K562 (cell line): ENCODE results near the gene ADAMTS1. TPM values are rescaled to one million over a fixed set of nuclear protein-coding genes. Genes with fewer than 3 reads are reported as not detected.

ENCODE experiments used
- ATAC-seq: fragments of 200-7000 bp; cut with Tn5 transposase; 3 replicates; pipeline ENCODE4 v1.9.1; 2020; ENCODE audit warnings: moderate library complexity
- BruUV-seq: library from RNA; stranded (reverse); fragments of 400-500 nt; replicated peaks from 2 replicates; lab custom pipeline; 2021; lab: Mats Ljungman, UMichigan
- CTCF ChIA-PET: fragments of 300-600 bp; formaldehyde crosslinking; extraction: SDS; loops from one replicate; lab custom pipeline; 2021; ENCODE audit warnings: low intra/inter-chr PET ratio; lab: Yijun Ruan, JAX
- POLR2A ChIA-PET: fragments of 300-600, 350-650 bp; sonication (Branson Sonifier 250); formaldehyde crosslinking; extraction: SDS; loops from one replicate; lab custom pipeline; 2021; ENCODE audit warnings: antibody characterized with exemption, inconsistent platforms; lab: Yijun Ruan, JAX
- DNase-seq, 4 experiments: peaks; one replicate each; pipeline versions ENCODE4 v3.0.0 to v3.0.0-alpha.2; 2011 to 2018; ENCODE audit warnings: low spot score in 3 of 4, mixed read lengths in 3 of 4; ENCODE audit errors: extremely low read depth in 1 of 4
- FAIRE-seq: peaks from 2 replicates; lab custom pipeline; 2011; peaks lifted over from hg19 to GRCh38; lab: Jason Lieb, UNC
- H2AFZ ChIP-seq: 2 replicates; pipeline ENCODE4 v1.6.0; 2011; ENCODE audit warnings: low read depth, low read length, control low read depth, inconsistent platforms
- H3K27ac ChIP-seq: fragments of 200-600 bp; 3 replicates; pipeline ENCODE4 v1.8.0; 2011; ENCODE audit warnings: low read depth, mild to moderate bottlenecking, control low read depth, inconsistent platforms, low read length, moderate library complexity, mixed read lengths; ENCODE audit errors: extremely low read depth
- H3K27me3 ChIP-seq, 2 experiments: fragments of 300-600 bp in 1 of 2; 2 replicates in 1 of 2; 3 replicates in 1 of 2; pipeline versions ENCODE4 v1.6.0 to v1.8.0; 2011; ENCODE audit warnings: inconsistent platforms in 2 of 2, low read length in 2 of 2, mild to moderate bottlenecking in 1 of 2, mixed read lengths in 1 of 2, moderate library complexity in 1 of 2; ENCODE audit not compliant: control insufficient read depth in 2 of 2, insufficient read depth in 2 of 2
- H3K36me3 ChIP-seq: fragments of 300-600 bp; 3 replicates; pipeline ENCODE4 v1.8.0; 2011; ENCODE audit warnings: mild to moderate bottlenecking, low read length, inconsistent platforms; ENCODE audit not compliant: control insufficient read depth, insufficient read depth
- H3K4me1 ChIP-seq, 2 experiments: fragments of 200-600 bp in 1 of 2; replicated peaks in 1 of 2; 2 replicates in 1 of 2; 3 replicates in 1 of 2; pipeline versions ENCODE4 v1.5.1 to v1.8.0; 2011; ENCODE audit warnings: inconsistent platforms in 2 of 2, low read length in 2 of 2, mild to moderate bottlenecking in 1 of 2, mixed read lengths in 1 of 2, moderate library complexity in 1 of 2; ENCODE audit not compliant: control insufficient read depth in 2 of 2, insufficient read depth in 2 of 2
- H3K4me2 ChIP-seq: 2 replicates; pipeline ENCODE4 v1.6.1; 2011; ENCODE audit warnings: low read length, control low read depth, inconsistent platforms, mixed read lengths; ENCODE audit not compliant: insufficient read depth
- H3K4me3 ChIP-seq: fragments of 200-600 bp; sonication (generic), shearing (Covaris generic); 2 replicates; pipeline ENCODE4 v1.5.1; 2016; ENCODE audit warnings: control low read depth, inconsistent platforms
- H3K79me2 ChIP-seq: fragments of 200-600 bp; 3 replicates; pipeline ENCODE4 v1.8.0; 2011; ENCODE audit warnings: low read length, inconsistent platforms; ENCODE audit not compliant: control insufficient read depth, insufficient read depth
- H3K9ac ChIP-seq, 2 experiments: 2 replicates each; pipeline versions ENCODE4 v1.6.0 to v1.6.1; 2011; ENCODE audit warnings: low read depth in 2 of 2, low read length in 2 of 2, control low read depth in 1 of 2, inconsistent platforms in 1 of 2, mild to moderate bottlenecking in 1 of 2, mixed read lengths in 1 of 2; ENCODE audit not compliant: insufficient read depth in 1 of 2
- H3K9me1 ChIP-seq: one replicate; pipeline ENCODE4 v1.6.0; 2011; ENCODE audit warnings: inconsistent platforms, mild to moderate bottlenecking, low read length, moderate library complexity; ENCODE audit not compliant: control insufficient read depth, insufficient read depth
- H3K9me3 ChIP-seq: replicated peaks from 2 replicates; pipeline ENCODE4 v1.5.1; 2011; ENCODE audit warnings: low read depth, low read length, inconsistent platforms; ENCODE audit not compliant: control insufficient read depth, insufficient read depth
- H4K20me1 ChIP-seq: replicated peaks from 2 replicates; pipeline ENCODE4 v1.6.1; 2011; ENCODE audit warnings: low read length, inconsistent platforms, mixed read lengths; ENCODE audit not compliant: control insufficient read depth, insufficient read depth
- BDP1 ChIP-seq: IDR thresholded peaks from 3 replicates; pipeline ENCODE4 v1.6.1; 2011; ENCODE audit not compliant: insufficient read length, insufficient read depth
- BMI1 ChIP-seq: fragments of 150-350 bp; IDR thresholded peaks from 2 replicates; pipeline ENCODE4 v1.6.1; 2014; ENCODE audit warnings: low read length
- C11orf30 ChIP-seq: fragments of 450-650 bp; IDR thresholded peaks from 2 replicates; pipeline ENCODE4 v1.6.1; 2016; ENCODE audit warnings: low read depth, mild to moderate bottlenecking
- ETS1 ChIP-seq: conservative IDR thresholded peaks from 2 replicates; pipeline ENCODE4 v1.6.1; 2011; ENCODE audit warnings: low read depth, mild to moderate bottlenecking, low read length; ENCODE audit not compliant: control insufficient read depth
- FOXA3 ChIP-seq, 2 experiments: fragments of 450-650 bp in 1 of 2; sonication (generic) in 1 of 2; formaldehyde crosslinking; IDR thresholded peaks in 1 of 2; conservative IDR thresholded peaks in 1 of 2; 2 replicates each; pipeline versions ENCODE4 v1.4.0 to v1.8.0; 2020 to 2022; ENCODE audit warnings: mild to moderate bottlenecking in 2 of 2, missing genetic modification reagents in 1 of 2
- SMARCE1 ChIP-seq: fragments of 450-650 bp; IDR thresholded peaks from 2 replicates; pipeline ENCODE4 v1.7.1; 2016; ENCODE audit warnings: mild to moderate bottlenecking
- TCFL5 ChIP-seq: fragments of 250-450 bp; sonication (Bioruptor Pico); conservative IDR thresholded peaks from 2 replicates; pipeline ENCODE4 v1.6.1; 2021; ENCODE audit warnings: mild to moderate bottlenecking, moderate library complexity, matching md5 sums
- ZFX ChIP-seq: sonication (generic); formaldehyde crosslinking; IDR thresholded peaks from 2 replicates; pipeline ENCODE4 v1.8.0; 2022; ENCODE audit warnings: mild to moderate bottlenecking, missing genetic modification reagents, moderate library complexity
- ZNF197 ChIP-seq: fragments of 200-800 bp; sonication (Bioruptor generic); IDR thresholded peaks from 2 replicates; pipeline ENCODE4 v1.6.1; 2016; ENCODE audit warnings: low read depth, missing genetic modification characterization, missing compliant biosample characterization
- ZNF311 ChIP-seq: fragments of 250-450 bp; sonication (Bioruptor Pico); IDR thresholded peaks from 2 replicates; pipeline ENCODE4 v1.4.0; 2020; ENCODE audit warnings: mild to moderate bottlenecking, moderate library complexity
- ZNF644 ChIP-seq: fragments of 200-800 bp; sonication (Bioruptor generic); IDR thresholded peaks from 2 replicates; pipeline ENCODE4 v1.6.1; 2016; ENCODE audit warnings: low read depth, missing genetic modification characterization, missing compliant biosample characterization
- ZSCAN32 ChIP-seq: fragments of 450-650 bp; formaldehyde crosslinking; IDR thresholded peaks from 2 replicates; pipeline ENCODE4 v1.4.0; 2020; ENCODE audit warnings: mild to moderate bottlenecking, moderate library complexity
- WGBS: fragments of 100-300 bp; shearing (Covaris generic); methylation state at CpG from one replicate; pipeline ENCODE4 v1.1.6; 2016; ENCODE audit warnings: low coverage, mixed read lengths; ENCODE audit not compliant: insufficient coverage; ENCODE audit errors: missing lambda C conversion rate; 5-methylcytosine and 5-hydroxymethylcytosine counted together
- in situ Hi-C: fragments of 300-500 bp; cut with MboI; formaldehyde crosslinking; loops from 4 replicates; pipeline ENCODE4 v1.15.0; 2018; ENCODE audit warnings: inconsistent platforms, mixed read lengths
- intact Hi-C: fragments of 100-400 bp; cut with micrococcal nuclease; formaldehyde crosslinking; loops from 2 replicates; pipeline ENCODE4 v1.14.2; 2022
- polyA plus RNA-seq, 8 experiments: library from polyadenylated mRNA; depleted of rRNA in 4 of 8; stranded (reverse) in 5 of 8; unstranded in 3 of 8; fragments of >200 nt; fragmentation: Nextera tagmentation in 2 of 8; fragmentation: Illumina TruSeq in 1 of 8; extraction: Ambion mirVana in 2 of 8; extraction: Trizol in 1 of 8; gene quantifications; 2 replicates each; pipeline versions ENCODE4 v1.2.1 to v1.2.3, GENCODE V29; 2011 to 2014; ENCODE audit warnings: inconsistent platforms in 1 of 8, missing spikeins in 1 of 8
- total RNA-seq, 7 experiments: library from RNA; depleted of rRNA in 6 of 7; stranded (reverse); fragments of >200 nt in 6 of 7; fragmentation: Illumina TruSeq in 2 of 7; extraction: Trizol in 2 of 7; gene quantifications; 2 replicates each; pipeline versions ENCODE4 v1.2.1 to v1.2.3, GENCODE V29; 2011 to 2021; ENCODE audit warnings: low replicate concordance in 1 of 7
- TF ChIP-seq, protein P1 (sequence below): fragments of 250-450 bp; sonication (Bioruptor Pico); IDR thresholded peaks from 2 replicates; pipeline ENCODE4 v1.8.0; 2022; ENCODE audit warnings: moderate library complexity, mild to moderate bottlenecking, inconsistent platforms

Gene ADAMTS1
- total and polyA plus RNA-seq, 9 of the 15 experiments (the other 6 are each of a cell fraction or from before 2014, with no cell fraction given), result 0.01 to 0.58 TPM; not detected in 7

- FAIRE-seq (no peak), DNase-seq (no peak), ATAC-seq (no peak)
- intact Hi-C loops (no loop called here), in situ Hi-C loops (no loop called here)
- no peaks in the 10 kb centered on the region for H3K9me3 ChIP-seq
- H3K36me3 ChIP-seq, result no peaks in the 10 kb centered on the region
- no peaks in the 10 kb centered on the region for H3K9me1 ChIP-seq
- no peak overlapping the region for H3K27ac ChIP-seq
- H3K79me2 ChIP-seq, result no peaks in the 10 kb centered on the region
- H3K4me3 ChIP-seq, result no peak overlapping the region
- ChIA-PET POLR2A (no interaction called here), CTCF (no interaction called here)
- no peak overlapping the region for H3K4me2 ChIP-seq
- no peaks in the 10 kb centered on the region for H3K27me3 ChIP-seq
- TF ChIP-seq FOXA3 (CRISPR knock-in tag; conservative IDR thresholded peaks at IDR 0.05 in 1 of 2, IDR thresholded peaks at IDR 0.05 in 1 of 2) (no peak), C11orf30 (no peak), ZFX (no peak), ZNF197 (CRISPR knock-in tag) (no peak), ZNF311 (CRISPR knock-in tag) (no peak), ZSCAN32 (no peak), BMI1 (no peak), SMARCE1 (no peak), TCFL5 (no peak), ZNF644 (tag) (no peak), BDP1 (no peak), ETS1 (no peak)
- TF ChIP-seq, protein P1, sequence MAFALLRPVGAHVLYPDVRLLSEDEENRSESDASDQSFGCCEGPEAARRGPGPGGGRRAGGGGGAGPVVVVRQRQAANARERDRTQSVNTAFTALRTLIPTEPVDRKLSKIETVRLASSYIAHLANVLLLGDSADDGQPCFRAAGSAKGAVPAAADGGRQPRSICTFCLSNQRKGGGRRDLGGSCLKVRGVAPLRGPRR (CRISPR knock-in tag), result no peak
- BruUV-seq, result no TSS peak
- H3K9ac ChIP-seq, result no peak overlapping the region
- H3K4me1 ChIP-seq, result no peaks in the 10 kb centered on the region
- 4% methylated on average over 6 of the region's 6 CpGs for WGBS
- H2AFZ ChIP-seq, result no peak overlapping the region
- H4K20me1 ChIP-seq, result no peaks in the 10 kb centered on the region
These were observed 49.3 kb downstream of the ADAMTS1 start for GRCh38 chr21:26795866-26796329.
